NCI-H446 (cell line): ENCODE results near the gene ZBTB20.

Experiments
- DNase-seq, 2 experiments: peaks; one replicate each; lab custom pipeline; 2025; lab: John Stamatoyannopoulos, UW

The ZBTB20 gene

DNA sequence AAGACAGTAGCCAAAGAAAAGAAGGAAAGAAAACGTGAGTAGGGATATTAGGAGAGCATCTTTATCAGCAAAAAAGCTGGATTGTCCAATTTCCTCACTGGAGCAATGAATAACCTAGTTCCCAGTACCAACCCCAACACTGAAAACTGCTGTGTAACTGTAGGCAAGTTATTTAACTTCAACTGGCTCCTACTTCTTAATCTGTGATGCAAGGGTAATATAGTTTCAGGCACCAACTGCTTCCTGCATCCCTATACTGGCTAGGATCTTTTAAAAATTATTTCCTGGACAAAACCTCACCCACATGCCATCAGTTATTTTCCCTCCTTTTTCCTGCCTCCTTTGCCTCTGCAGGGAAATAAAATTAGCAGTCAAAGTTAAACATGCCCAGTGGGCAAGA lies 59.6 kb downstream of the ZBTB20 start:
- DNase-seq, result no peak

GRCh38 chr3:115086344-115086743 lies 60.7 kb downstream of the ZBTB20 start:
- DNase-seq, result no peak

DNA sequence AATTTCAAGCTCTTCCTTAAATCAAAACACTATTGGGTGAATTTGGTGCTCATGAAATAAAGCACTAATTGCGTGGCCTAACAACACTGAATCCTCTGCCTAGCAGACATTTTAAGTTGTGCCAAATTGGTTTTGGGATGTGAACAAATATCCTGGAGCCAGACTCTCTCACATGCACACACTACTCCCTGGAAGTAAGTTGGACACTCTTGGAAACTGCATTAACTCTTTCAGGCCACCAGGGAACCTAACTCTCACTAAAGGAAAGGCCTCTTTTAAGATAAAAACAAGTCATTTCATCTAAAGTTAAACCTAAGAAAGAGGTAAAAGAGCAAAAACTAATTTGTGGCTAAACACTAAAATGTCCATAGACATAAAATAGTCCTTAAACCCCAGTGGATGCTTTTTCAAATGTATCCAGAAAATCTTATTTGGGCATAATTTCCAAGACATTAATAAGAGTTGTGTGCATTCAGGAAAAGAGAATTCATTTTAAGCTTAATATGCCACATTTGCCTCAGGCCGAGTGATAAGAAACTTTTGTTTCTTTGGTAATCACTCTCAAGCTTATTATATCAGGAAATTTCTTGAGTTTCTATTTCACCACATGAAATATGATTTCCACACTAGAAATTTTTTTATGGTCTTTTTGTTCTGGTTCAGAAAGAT lies 61.8 kb downstream of the ZBTB20 start:
- DNase-seq, result peak; percentile 94 to 95

GRCh38 chr3:115084686-115085085 lies 62.4 kb downstream of the ZBTB20 start:
- peak; percentile 60 to 72 for DNase-seq

DNA sequence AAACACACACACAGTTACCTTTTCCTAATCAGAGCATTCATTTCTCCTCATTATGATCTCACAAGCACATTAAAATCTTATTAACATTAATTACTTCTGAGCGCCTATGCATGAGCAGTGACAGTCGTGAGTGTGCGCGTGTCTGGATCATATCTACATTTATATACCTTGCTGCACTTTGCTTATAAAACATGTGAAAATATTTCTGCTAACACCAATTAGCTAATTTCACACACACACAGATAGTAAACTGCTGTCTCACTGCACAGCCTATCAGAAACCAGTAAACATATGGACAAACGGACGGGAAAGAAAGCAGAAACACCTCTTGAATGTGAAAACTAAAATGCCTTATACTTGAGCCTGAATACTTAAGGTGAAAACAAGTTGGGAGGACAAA lies 64.8 kb downstream of the ZBTB20 start:
- peak; percentile 19 to 32 for DNase-seq

- peak in 1 of 2 experiments; percentile 19 for DNase-seq
Measured at GRCh38 chr3:115081444-115081843, 65.6 kb downstream of the ZBTB20 start.

- DNase-seq, result no peak
Measured at GRCh38 chr3:115077501-115078250, 69.4 kb downstream of the ZBTB20 start.

DNA sequence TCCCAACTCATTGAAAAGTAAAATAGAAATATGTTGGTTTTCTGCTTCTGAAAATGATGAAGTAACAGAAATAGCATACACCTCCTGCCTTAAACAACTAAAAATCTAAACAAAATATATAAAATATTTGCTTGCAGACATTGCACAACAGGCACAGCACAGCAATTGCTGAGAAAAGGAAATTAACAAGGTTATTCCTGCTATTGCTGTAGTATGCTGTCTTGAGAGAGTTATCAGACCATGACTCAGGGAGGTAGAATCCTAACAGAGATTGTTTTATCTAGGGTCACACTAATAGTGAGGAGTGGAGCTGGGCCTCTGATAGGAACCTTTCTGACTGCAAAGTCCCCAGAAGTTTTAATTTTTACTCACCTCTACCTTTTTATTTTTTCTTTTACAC lies 72.6 kb downstream of the ZBTB20 start:
- no peak for DNase-seq

DNA sequence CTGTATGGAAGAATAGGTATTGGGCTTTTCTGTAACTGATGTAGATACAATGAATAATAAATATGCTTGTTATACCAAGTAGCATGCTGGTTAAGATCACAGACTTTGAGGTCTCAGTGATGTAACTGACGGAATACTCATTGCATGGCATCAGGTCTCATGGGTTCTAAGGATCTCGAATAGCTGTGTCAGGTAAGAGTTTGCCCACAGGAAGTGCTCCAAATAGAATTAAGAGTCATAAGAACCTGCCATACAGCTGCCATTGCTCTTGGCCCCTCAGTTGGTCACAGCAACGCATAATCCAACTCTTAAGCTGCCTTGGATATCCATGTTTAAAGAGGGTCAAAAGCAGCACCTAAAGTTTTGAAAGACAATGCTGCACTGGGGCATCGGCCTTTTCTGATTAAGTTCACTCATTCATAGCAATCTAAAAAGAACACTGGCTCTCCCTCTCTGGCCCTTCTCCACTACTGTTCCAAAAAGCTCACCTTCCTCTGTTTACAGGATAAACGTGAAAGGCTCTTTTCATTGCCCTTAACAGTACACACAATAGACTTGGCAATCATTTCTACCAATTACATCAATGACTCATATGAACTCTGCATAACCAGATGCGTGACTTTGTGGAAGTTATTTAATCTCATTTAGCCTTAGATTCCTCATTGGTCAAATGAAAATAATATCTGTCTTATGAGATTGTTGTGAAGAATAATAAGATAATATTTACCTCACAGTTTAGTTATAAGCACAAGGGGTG lies 74.6 kb downstream of the ZBTB20 start:
- peak in 1 of 2 experiments; percentile 44 for DNase-seq

DNA sequence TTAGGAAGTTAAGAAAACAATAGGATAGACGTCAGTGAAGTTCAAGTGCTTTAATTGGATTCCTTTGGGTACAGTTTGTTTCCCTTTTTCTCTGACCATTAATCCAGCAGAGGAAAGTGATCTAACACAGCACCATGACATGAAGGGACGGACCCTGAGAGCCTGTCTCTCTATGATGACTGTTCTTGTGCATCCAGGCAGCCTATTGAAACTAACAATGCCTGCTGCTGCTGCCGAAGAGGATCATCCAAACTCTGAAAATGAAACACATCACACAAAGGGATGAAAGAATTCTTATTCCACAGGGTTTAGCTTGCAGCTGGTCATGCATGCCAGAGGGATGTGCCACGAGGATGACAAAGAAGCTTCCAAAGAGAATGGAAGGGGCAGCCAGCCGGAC lies 75.5 kb downstream of the ZBTB20 start:
- no peak for DNase-seq

- no peak for DNase-seq
Measured at GRCh38 chr3:115071166-115071565, 75.9 kb downstream of the ZBTB20 start.

DNA sequence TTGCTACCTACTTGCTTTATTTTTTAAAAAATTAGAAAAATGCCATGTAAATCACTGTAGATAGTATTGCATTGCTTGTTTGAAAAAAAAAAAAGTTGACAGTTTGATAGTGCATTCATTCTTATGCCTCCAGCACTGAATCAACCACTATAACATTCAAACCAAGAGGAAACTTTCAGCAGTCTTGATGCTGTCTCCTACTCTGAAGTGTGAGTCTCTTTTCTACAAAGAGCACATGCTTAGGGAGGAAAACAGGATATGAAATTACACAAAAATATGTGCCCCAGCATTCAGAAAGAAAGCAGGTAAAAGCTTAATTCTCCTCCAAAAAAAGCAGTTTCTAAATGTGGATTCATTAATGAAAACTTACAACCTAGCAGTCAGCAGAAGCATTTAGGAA lies 78.3 kb downstream of the ZBTB20 start:
- DNase-seq, result no peak

- DNase-seq, result no peak
Measured at GRCh38 chr3:115062412-115062956, 84.6 kb downstream of the ZBTB20 start.

DNA sequence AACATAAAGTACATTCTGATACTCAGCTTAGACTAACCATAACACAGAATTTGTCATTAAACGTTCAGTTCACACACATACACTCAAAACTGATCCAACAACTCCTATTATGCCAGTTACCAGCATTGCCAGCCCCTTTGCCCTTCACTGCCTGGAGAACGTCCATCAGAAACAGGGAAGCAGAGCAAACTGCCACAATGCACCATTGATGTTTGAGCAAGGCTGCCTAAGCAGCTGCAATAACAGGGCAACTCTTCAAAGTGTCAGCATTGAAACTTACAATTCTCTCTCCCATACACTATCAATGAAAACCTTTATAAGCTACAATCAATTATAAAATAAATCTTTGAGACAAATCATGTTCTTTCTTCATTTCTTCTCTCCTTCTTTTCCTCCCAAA lies 85.1 kb downstream of the ZBTB20 start:
- peak in 1 of 2 experiments; percentile 9 for DNase-seq

- DNase-seq, result no peak
Measured at GRCh38 chr3:115052906-115053305, 94.2 kb downstream of the ZBTB20 start.

DNA sequence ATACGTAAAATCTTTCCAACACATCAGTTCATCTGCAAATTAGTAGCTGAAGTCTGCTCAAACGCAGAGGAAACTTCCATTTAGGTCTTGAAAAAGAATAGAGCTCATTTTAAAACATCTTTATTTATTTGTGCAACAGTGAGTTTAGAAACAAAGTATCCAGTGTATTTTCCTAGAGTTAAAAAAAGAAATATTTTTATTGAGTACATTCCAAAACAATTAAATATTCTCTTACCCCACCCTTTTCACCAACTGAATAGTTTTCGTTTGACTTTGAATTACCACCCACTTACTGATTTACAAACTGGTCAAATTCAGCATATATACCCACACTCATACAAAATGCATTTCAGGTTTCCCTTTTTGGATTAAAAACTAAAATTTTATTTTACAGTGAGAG lies 104.7 kb downstream of the ZBTB20 start:
- no peak for DNase-seq

DNA sequence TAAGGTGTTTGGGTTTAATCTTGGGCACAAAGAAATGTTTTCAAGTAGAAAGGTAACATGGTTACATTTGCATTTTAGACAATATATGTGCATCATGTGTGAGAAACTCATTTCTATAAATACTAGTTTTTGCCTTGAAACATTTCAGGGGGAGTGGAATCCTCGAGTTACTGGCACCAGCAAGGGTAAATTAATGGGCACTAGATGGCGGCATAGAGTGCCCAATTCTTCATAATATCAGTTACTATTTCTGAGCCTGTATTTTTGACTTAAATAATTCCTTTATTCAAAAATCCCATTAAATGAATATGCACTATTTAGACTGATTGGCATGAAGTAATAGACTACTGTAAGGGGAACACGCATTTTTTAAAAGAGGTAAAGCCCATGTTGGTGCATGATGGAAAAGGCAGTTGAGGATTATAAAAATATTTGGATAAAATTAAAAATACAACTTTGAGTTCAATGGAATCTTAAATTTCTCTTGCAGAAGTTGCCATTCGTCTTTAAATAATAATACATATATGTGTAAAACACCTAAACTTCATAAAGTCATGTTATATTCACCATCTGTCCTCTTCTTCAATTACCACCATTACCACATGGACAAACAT lies 106.3 kb downstream of the ZBTB20 start:
- DNase-seq, result peak; percentile 37 to 70

DNA sequence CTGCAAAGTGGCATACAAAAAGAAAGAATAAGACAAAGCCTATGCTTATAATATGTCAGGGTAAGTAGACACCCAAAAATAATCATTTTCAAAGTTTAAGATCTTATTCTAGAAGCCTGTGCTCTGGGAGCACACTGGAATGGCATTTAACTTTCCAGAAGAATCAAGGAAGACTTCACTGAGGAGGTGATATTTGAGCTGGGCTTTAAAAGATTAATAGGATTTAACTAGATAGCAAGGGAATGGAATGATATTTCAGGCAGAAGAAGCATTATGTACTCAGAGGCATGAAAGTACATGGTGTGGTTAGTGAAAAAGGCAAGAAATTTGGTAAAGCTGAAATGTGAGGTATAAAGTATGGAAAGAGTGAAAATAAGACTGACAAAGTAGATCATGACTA lies 106.8 kb downstream of the ZBTB20 start:
- no peak for DNase-seq

DNA sequence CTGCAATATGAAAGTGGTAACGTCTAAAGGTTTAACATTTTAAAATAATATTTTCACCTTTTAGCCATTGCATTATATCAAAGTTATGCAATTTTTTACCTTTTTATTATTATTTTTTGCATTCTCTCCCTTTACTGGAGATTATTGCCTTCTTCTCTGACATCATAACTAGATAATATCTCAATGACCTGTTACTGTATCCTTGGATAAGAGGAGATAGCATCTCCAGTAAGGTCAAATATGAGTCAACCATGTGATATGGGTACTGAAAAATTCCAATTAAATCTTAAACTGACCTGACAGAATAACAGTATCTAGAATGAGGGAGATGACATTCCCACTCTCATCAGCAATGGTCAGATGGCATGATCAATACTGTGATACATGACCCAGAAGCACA lies 108.3 kb downstream of the ZBTB20 start:
- no peak for DNase-seq

DNA sequence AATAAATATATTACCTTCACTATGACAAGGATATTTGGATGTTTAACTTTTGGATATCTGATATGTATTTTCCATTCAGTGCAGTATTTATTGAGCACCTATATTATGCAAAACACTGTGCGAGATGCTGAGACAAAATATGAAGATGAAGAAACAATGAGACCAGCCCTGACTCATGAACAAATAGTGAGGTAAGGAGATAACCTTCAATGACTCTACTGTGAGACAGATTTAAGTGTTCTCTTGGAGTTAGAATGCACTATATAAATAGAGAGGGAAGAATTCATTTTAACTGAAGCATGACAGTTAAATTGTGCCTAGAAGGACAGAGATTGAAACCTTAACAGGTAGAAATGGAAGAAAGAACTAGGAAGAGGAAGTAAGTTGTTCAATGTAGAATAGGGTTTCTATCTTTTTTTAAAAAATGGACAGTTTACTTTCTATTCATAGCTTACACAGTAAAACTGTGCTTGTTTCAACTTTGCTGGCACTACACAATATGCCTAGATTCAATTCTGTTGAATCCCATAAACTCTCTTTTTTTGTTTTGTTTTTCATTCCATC lies 124.2 kb downstream of the ZBTB20 start:
- DNase-seq, result no peak

DNA sequence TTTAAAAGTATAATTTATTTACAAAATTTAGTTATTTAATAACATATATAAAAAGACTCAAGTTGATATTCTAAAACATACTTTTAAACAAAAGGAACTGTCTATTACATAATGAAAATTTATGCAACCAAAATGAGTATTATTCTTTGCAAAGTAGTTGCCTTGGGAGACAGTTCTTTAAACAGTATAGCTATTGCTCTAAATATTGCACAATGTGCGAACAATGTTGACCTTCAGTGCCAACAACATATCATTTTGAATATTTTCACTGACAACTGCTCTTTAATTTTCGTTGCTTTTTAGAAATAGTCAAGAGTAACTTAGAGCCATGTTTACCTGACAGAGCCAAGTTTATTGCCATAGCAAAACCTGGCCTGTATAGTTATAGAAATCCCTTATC lies 124.9 kb downstream of the ZBTB20 start:
- DNase-seq, result no peak

DNA sequence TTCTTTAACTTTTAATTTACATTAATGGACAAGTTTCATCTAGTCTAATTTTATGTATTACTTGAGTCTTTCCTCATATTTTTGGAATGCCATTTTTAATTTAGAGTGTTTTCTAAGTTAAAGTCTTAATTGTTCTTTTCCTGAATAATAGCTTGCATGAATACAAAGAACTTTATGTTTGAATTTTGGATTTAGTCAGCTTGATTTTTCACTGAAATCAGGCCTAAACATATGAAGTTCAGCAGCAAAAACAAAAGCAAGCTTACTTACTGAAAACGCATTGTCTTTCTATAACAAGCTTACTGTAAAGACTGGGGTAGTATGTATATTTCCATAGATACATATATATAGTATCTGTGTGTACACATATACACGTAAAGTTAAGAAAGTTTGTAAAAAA lies 126.0 kb downstream of the ZBTB20 start:
- no peak for DNase-seq
